GM21447 (cell line): ENCODE results near the gene WDR83.
"Not testable (repeated sequence)": the region's sequence is repeated elsewhere in the genome, so short reads cannot be mapped to it uniquely, and the experiment has no call there.

Source experiments
- ATAC-seq: cut with Tn5 transposase; IDR thresholded peaks from one replicate; pipeline ENCODE4 v1.9.1; 2021; ENCODE audit not compliant: unreplicated experiment

WDR83 gene

DNA sequence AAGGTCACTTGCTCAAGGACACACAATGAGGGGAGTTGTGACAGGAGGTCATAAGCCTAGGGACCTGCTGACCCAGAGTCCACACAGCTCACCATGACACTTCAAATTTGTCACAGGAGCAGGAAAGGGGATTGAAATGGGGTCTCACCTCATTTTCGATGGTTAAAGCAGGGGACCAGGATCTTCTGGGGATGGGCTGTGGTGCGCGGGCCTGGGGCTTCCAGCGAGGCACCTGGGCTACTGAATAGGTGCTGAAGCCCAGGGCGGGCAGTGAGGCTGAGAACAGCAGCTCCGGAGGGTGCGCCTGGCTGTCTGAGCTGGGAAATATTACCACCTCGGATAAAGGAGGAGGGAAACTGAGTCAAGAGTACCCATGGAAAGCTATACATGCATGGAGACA, 11.1 kb upstream of the WDR83 start:
- no peak for ATAC-seq

DNA sequence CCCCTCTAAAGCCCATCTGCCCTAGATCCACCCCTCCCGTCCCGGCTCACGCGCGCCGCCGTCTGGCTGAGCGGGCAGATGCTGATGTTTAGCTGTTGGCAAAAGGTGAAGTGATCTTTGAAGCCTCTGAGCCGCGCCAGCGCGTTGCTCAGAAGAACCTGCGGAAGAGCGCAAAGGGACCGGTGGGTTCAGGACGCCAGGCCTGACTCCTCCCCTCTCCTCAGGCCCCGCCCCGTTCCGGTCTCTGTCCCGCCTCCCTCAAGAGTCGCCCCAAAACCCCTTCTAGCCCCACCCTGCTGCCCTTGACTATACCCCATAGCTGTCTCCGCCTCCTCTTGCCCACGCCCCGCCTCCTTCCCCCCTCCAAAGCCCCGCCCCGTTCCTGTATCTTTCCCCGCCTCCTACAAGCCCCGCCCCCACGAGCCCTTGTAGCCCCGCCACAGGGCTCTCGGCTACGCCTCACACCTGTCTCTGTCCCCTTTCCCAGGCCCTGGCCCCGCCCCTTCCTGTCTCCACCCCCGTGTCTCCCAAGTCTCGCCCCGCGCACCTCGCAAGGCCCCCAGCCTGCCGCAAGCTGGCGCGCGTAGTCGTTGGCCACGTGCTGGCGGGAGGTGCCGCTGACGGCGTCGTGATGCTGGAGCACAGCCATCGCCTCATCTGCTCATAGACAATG, 9.6 kb upstream of the WDR83 start:
- no peak for ATAC-seq

DNA sequence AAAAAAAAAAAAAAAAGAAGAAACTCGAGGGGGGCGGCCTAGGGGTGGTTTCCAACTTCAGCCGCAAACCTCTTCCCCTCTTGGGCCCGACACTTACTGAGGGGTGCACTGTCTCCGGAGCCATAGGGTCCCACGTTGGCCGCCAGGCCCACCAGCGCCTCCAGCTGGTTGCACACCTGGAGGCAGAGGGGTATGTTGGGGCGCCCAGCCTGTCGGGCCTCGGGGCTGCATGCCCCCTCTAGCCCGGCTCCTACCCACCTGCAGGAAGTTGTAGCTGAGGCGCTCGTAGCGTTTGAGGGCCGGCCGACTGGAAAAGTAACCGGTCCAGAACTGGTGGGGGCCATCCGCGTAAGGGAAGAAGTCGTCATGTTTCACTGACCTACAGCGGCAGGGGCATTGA, 8.6 kb upstream of the WDR83 start:
- no peak for ATAC-seq

DNA sequence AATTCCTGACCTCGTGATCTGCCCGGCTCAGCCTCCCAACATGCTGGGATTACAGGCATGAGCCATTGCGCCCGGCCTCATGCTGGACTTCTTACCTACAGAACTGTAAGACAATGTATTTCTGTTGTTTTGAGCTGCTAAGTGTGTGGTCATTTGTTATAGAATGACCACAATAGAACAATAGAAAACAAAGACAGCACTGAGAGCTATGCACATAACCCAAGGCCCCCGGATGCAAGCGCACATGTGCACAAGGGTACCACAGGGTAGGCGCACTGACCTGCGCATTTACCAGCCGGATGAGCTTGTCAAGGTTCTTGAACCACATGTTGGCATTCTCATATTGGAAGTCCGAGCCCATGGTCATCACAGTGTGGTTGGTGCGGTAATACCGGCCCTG, 5.6 kb upstream of the WDR83 start:
- no peak for ATAC-seq

DNA sequence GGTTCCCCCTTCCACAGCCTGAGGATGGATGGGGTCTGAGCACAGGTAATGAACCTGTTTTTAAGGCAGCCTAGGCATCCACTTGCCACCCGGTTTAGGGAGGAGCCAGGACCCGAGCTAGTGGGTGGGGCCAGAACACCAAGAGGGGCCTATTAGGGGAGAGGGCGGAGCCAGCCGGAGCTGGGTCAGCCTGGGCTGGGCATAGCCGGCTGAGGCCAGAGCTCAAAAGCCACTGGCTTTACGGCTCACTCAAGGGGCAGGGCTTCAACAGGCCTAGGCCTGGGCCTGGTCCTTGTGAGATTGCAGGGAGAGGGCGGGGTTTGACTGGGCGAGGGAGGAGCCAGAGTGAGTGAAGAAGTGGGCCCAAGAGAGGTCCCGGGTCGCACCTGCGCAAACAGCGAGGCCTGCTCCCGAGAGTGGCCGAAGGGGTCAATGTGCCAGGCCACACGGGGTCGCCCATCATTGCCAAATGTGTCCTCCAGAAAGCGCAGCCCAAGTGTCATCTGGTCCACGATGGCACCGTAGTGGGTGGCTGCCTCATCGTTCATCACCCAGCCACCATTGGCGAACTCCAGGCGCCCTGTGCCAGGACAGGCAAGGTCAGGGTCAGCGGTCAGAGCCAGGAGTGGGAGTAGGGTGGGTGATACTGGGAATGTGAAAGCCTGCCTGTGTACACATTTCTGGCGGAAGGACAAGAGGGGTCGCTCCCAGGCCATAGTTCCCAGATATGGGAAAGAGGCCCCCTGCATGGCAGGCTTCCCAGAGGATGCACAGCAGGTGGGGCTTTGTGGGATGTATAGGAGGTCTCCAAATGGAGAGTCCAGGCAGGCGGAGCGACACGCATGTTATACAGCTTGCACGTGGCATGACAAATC, 2.0 kb upstream of the WDR83 start:
- ATAC-seq: no peak

DNA sequence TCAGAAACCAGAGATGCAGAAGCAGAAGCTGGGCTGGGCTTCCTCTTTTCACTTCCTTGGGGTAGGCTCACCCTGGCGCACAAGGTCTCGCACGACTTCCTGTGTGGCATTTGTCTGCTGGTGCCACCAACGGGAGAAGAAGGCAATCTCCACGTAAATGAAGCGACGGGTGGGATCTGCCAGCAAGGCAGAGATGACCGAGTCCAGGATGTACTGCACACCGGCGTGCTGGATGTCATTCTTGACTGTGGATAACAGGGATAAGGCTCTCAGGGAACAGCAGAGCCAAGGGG, 1.4 kb upstream of the WDR83 start:
- no peak for ATAC-seq

DNA sequence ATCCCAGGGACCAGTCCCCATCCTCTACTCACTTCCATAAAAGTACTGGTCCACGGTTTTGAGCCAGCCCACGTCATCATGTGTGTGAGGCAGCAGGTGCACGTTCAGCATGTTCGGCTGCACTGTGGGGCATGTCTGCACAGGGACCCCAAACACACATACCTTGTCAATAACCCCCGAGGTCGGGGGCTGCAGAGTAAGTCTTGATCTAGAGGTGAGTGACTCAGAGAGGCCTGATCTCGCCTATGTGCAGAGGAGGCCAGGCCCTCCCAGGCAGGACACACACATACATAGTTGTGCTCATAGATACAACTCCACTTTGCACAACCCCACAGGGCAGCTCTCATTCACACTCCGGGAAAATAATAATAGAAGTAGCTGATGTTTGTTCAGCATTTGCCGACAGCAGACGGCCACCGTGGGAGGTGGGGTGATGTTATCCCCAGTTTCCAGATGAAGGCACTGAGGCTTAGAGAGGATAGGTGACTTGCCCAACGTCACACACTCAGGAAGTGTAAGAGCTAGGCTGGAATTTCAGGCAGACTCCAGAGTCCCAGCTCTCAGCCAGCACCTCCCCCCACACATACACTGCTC, 839 bp upstream of the WDR83 start:
- ATAC-seq: no peak

DNA sequence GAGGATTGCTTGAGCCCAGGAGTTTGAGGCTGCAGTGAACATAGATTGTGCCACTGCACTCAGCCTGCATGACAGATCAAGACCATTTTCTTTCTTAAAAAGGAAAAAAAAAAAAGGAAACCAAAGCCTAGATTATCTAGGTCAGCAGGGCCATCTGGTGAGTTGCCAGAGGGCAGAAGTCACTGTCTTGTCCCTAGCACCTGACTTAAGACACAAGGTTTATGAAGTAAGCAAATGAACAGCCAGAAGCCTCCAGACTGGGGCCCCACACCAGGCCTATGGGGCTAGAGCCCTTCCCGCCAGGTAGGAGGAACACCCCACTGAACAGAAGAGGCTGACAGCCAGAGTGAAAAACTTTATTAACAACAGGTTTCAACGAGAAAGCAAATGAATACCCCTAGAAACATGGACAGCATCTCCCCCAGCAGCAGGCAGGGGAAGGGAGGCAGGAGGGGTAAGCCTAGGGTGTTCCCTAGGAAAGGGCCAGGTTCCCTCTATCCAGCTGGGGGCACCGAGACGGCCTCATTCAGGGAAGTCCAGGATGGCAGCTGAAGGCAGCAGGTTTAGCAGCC, 1.2 kb downstream of the WDR83 start:
- no peak for ATAC-seq

DNA sequence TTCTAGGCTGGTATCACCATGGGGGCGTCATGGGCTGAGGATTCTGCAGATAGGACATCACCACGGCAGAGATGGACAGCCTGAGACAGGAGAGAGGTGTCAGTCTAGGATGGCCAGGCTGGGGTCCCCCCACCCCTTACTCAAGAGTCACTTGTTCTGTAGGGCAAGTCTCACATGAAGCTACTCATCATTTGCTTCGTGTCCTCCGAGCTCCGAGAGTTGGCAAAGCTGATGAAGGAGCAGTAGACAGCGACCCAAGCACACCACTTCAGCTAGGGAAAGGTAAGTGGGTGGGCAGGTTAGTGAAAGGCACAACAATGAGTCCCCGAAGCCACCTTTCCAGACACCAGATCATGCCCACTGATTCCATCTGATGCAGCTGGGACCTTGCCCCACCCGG, 1.7 kb downstream of the WDR83 start:
- ATAC-seq: no peak

DNA sequence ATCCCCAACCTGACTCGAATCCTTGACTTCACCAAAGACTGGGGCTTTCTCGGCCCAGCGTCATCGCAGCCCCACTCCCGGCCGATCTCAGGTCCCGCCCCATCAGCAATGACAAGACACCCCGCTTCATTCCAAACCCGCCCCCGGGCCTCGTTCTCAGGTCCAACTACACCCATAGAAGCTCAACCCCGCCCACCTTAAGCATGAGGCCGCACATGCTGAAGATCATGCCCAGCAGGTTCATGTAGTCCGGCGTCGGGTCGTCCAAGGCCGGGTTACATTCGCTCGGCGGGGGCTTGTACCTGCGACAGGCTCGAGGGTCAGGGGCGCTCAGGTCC, 2.3 kb downstream of the WDR83 start:
- ATAC-seq: no peak

DNA sequence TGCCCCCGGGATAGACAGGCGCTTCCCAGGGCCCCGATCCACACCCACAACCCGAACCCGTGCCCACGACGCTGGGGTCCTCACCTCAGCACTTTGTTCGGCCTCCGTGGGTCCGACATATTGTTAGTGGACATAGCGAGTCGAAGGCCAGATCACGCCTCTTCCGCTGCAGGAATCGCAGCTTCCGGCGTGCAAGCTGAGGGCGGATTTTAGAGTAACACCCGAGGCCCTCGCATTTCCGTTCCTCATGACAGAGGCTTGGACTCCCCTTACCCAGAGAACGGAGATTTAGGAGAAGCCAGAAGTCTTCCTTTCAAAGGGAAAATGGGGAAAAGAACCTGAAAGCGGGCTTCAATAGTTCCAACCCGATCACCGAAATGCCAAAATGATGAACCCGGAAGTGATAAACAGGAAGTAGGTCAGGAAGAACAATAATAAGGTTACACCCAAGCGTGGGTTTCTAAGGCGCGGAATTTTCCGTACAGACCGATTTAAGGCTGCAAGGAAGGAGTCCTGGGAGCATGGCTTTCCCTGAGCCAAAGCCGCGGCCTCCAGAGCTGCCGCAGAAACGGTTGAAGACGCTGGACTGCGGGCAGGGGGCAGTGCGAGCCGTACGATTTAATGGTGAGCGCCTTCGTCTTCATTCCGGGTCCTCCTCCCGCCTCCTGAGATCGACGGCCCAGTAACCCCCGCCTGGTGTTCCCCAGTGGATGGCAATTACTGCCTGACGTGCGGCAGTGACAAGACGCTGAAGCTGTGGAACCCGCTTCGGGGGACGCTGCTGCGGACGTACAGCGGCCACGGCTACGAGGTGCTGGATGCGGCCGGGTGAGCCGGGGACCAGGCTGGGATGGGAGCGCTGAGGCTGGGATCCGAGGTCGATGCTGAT, 2.9 kb downstream of the WDR83 start:
- ATAC-seq: no peak

DNA sequence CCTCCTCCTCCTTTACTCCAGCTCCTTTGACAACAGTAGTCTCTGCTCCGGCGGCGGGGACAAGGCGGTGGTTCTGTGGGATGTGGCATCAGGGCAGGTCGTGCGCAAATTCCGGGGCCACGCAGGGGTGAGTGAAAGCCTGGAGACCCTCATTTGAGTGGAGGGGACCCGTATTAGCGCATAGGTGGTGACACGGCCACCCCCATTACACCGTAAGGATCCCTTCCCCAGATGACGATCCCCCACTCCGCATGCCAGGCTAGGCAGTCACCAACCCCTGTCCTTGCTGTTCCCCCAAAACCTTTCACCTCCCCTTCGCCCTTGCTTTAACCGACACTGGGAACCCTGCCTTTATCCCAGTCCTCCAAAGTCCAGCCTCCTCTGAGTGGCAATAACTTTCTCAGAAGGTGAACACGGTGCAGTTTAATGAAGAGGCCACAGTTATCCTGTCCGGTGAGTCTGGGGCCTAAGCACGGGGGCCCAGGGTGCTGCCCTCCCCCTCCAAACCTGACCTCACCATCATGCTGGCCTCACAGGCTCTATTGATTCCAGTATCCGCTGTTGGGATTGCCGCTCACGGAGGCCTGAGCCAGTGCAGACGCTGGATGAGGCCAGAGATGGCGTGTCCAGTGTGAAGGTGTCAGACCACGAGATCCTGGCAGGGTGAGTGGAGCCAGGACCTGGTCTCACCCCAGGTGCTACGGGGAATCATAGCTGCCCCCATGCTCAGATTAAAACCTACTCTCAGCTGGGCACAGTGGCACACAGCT, 3.7 kb downstream of the WDR83 start:
- no peak for ATAC-seq

DNA sequence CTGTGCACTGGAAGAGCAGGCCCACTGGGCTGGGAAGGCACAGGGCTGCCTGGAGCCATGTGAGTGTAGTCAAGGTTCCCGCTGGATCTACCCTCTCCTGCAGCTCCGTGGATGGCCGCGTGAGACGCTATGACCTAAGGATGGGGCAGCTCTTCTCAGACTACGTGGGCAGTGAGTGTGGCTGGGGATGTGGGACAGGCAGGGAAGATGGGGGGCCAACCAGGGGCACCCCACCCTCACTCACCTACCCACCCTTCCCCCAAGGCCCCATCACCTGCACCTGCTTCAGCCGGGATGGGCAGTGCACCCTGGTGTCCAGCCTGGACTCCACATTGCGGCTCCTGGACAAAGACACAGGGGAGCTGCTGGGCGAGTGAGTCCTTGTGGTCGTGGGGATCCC, 6.1 kb downstream of the WDR83 start:
- no peak for ATAC-seq

DNA sequence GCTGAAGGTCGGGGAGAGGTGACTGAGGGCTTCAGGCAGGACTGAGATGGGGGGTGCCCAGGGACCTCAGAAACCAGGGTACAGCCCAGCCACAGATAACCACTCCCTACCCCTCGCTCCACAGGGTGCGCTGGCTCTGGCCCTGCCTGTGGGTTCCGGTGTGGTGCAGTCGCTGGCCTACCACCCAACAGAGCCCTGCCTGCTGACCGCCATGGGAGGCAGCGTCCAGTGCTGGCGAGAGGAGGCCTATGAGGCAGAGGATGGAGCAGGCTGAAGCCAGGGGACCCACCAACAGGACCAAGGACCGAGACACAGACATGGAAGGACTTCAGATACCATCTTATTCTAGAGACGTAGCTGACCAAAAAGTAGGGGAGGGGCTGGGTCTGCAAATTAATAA, 8.8 kb downstream of the WDR83 start:
- ATAC-seq: no peak

DNA sequence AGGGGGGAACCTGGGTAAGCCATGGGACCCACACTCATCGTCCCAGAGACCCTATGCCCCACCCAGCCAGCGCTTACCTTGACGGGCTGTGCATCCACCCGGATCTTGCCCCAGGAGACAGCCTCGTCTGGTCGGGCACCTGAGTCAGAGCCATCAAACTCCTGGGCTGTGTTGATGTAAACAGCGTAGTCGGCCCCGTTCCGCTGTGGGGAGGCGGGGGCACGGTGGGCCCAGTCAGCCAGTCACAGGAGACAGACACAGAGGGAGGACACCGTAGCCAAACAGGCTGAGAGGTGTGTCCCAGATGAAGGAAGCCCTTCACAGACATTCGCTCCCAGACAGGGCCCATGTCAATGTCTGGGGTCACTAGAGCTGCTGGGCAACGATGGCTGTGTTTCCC, 9.3 kb downstream of the WDR83 start:
- ATAC-seq: no peak

DNA sequence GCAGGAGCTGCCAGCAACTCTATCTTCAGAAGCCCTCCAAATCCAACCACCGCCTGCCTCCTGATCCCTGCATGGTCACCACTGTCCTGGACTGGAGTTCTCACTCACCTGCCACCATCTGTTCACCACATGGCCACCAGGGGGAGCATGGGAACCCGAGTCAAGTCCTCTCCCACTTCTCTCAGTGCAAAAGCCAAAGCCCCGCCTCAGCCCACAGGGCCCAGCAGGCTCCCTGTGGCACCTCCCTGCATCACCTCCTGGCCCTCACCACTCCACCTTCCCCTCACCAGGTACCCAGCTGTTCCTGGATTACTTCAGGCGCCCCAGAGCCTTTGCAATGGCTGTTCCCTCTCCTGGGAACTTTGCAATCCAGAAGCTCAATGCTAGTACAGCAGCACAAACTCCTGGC, 9.8 kb downstream of the WDR83 start:
- no peak for ATAC-seq

DNA sequence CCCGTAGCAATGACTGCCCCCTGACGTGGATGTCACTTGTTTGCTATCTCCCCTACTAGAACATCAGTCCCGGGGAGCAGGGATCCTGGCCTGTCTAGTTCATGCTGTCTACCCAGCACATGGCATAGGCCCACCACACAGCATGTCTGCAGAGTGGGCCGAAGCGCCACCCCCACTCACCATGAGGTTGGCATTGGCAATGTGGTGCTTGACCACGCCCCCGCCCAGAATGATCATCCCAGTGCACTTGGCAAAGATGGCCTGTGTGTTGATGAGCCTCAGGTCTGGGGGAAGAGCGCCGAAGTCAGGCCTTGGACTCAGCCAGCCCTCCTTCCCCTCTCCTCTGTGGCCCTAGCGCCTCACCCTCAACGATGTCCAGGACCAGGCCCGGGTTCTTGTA, 10.3 kb downstream of the WDR83 start:
- ATAC-seq: no peak

DNA sequence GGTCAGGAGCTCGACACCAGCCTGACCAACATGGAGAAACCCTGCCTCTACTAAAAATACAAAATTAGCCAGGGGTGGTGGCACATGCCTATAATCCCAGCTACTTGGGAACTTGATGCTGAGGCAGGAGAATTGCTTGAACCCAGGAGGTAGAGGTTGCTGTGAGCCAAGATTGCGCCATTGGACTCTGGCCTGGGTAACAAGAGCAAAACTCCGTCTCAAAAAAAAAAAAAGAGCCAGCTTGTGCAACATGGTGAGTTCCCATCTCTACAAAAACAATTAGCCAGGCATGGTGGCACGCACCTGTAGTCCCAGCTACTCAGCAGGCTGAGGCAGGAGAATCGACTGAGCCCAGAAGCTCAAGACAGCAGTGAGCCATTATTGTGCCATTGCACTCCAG, 11.4 kb downstream of the WDR83 start:
- not testable (repeated sequence) for ATAC-seq

DNA sequence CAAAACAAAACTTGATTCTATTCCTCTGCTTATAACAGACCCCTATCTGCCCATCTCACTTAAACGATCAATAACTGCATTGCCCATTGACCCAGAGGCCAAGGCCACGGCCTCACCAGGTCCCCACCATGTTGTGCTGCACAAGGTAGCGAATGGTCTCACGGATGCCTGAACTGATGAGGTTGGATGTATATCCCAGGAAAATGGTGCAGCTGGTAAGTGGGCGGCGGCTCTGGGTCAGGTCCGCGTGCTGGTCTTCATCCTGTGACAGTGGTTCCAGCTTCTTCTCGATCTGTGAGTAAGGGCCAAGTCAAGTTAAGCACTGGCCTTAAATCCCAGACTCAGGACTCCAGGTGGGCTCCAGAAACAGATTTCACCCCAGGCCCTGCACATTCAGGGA, 13.4 kb downstream of the WDR83 start:
- no peak for ATAC-seq
